ENCODE measurements around the gene GRIK4.

The GRIK4 gene

GRCh38 chr11:120871194-120871593, 359.6 kb downstream of the GRIK4 start:
- H3K4me3 ChIP-seq (ENCODE audit: low read depth, low read length, poor library complexity, severe bottlenecking) = no peak overlapping the region
- no peaks in the 10 kb centered on the region for H3K9me3 ChIP-seq (ENCODE audit: low read length)
- no peak for TF ChIP-seq EZH2 (IDR thresholded peaks at IDR 0.05; ENCODE audit: borderline replicate concordance, low read length)
- TF ChIP-seq CTCF (IDR thresholded peaks at IDR 0.05; ENCODE audit: low read length) = no peak
- H3K4me2 ChIP-seq (ENCODE audit: low read length) = no peak overlapping the region
- H3K9ac ChIP-seq (ENCODE audit: low read length) = no peak overlapping the region
- no peaks in the 10 kb centered on the region for H3K36me3 ChIP-seq (ENCODE audit: insufficient read depth, low read length)
- no peaks in the 10 kb centered on the region for H4K20me1 ChIP-seq (ENCODE audit: insufficient read depth, low read length)
- H3F3A ChIP-seq (ENCODE audit: insufficient read depth, low read length) = no peaks in the 10 kb centered on the region
- no peaks in the 10 kb centered on the region for H3K27me3 ChIP-seq (ENCODE audit: insufficient read depth, low read length)
- H2AFZ ChIP-seq (ENCODE audit: low read length) = no peak overlapping the region
- no peak overlapping the region for H3K27ac ChIP-seq (ENCODE audit: low read depth, low read length, poor library complexity, severe bottlenecking)
- H3K79me2 ChIP-seq (ENCODE audit: insufficient read depth, low read length) = no peaks in the 10 kb centered on the region
- H3K9me2 ChIP-seq (ENCODE audit: low read depth, low read length) = no peaks in the 10 kb centered on the region
- H3K4me1 ChIP-seq (ENCODE audit: insufficient read depth, low read length, severe bottlenecking) = no peaks in the 10 kb centered on the region

- H3K4me3 ChIP-seq (ENCODE audit: low read depth, low read length, poor library complexity, severe bottlenecking) = no peak overlapping the region
- H3K36me3 ChIP-seq (ENCODE audit: insufficient read depth, low read length) = no peaks in the 10 kb centered on the region
- no peaks in the 10 kb centered on the region for H3K79me2 ChIP-seq (ENCODE audit: insufficient read depth, low read length)
- no peak overlapping the region for H3K9ac ChIP-seq (ENCODE audit: low read length)
- H3K27me3 ChIP-seq (ENCODE audit: insufficient read depth, low read length) = no peaks in the 10 kb centered on the region
- H2AFZ ChIP-seq (ENCODE audit: low read length) = no peak overlapping the region
- H3F3A ChIP-seq (ENCODE audit: insufficient read depth, low read length) = no peaks in the 10 kb centered on the region
- TF ChIP-seq CTCF (IDR thresholded peaks at IDR 0.05; ENCODE audit: low read length) (no peak), EZH2 (IDR thresholded peaks at IDR 0.05; ENCODE audit: borderline replicate concordance, low read length) (no peak)
- H3K4me1 ChIP-seq (ENCODE audit: insufficient read depth, low read length, severe bottlenecking) = no peaks in the 10 kb centered on the region
- no peak overlapping the region for H3K27ac ChIP-seq (ENCODE audit: low read depth, low read length, poor library complexity, severe bottlenecking)
- no peaks in the 10 kb centered on the region for H4K20me1 ChIP-seq (ENCODE audit: insufficient read depth, low read length)
- H3K9me3 ChIP-seq (ENCODE audit: low read length) = no peaks in the 10 kb centered on the region
- no peaks in the 10 kb centered on the region for H3K9me2 ChIP-seq (ENCODE audit: low read depth, low read length)
- H3K4me2 ChIP-seq (ENCODE audit: low read length) = no peak overlapping the region
Observed at GRCh38 chr11:120871924-120872323, 360.4 kb downstream of the GRIK4 start.

- H3K4me1 ChIP-seq (ENCODE audit: insufficient read depth, low read length, severe bottlenecking) = no peaks in the 10 kb centered on the region
- no peaks in the 10 kb centered on the region for H3K79me2 ChIP-seq (ENCODE audit: insufficient read depth, low read length)
- no peaks in the 10 kb centered on the region for H3K9me3 ChIP-seq (ENCODE audit: low read length)
- H2AFZ ChIP-seq (ENCODE audit: low read length) = no peak overlapping the region
- no peaks in the 10 kb centered on the region for H3K36me3 ChIP-seq (ENCODE audit: insufficient read depth, low read length)
- no peaks in the 10 kb centered on the region for H3F3A ChIP-seq (ENCODE audit: insufficient read depth, low read length)
- no peaks in the 10 kb centered on the region for H4K20me1 ChIP-seq (ENCODE audit: insufficient read depth, low read length)
- H3K9me2 ChIP-seq (ENCODE audit: low read depth, low read length) = no peaks in the 10 kb centered on the region
- H3K4me3 ChIP-seq (ENCODE audit: low read depth, low read length, poor library complexity, severe bottlenecking) = no peak overlapping the region
- no peak overlapping the region for H3K27ac ChIP-seq (ENCODE audit: low read depth, low read length, poor library complexity, severe bottlenecking)
- no peak overlapping the region for H3K9ac ChIP-seq (ENCODE audit: low read length)
- H3K4me2 ChIP-seq (ENCODE audit: low read length) = no peak overlapping the region
- H3K27me3 ChIP-seq (ENCODE audit: insufficient read depth, low read length) = no peaks in the 10 kb centered on the region
- TF ChIP-seq EZH2 (IDR thresholded peaks at IDR 0.05; ENCODE audit: borderline replicate concordance, low read length) (no peak), CTCF (IDR thresholded peaks at IDR 0.05; ENCODE audit: low read length) (no peak)
Observed at GRCh38 chr11:120873966-120874735, 362.6 kb downstream of the GRIK4 start.

Measured in OCI-LY1 (cell line).